ENCODE measurements around the gene MYO1G. TPM values are rescaled to one million over a fixed set of nuclear protein-coding genes. Genes with fewer than 3 reads are reported as not detected.
A peak's percentile ranks its signal among the peaks of the same experiment; 100 is the strongest.

Gene MYO1G
- total and polyA plus RNA-seq, 9 of the 15 experiments (the other 6 are each of a cell fraction or from before 2014, with no cell fraction given): 0.03 to 0.62 (median 0.13) TPM; not detected in 1

DNA sequence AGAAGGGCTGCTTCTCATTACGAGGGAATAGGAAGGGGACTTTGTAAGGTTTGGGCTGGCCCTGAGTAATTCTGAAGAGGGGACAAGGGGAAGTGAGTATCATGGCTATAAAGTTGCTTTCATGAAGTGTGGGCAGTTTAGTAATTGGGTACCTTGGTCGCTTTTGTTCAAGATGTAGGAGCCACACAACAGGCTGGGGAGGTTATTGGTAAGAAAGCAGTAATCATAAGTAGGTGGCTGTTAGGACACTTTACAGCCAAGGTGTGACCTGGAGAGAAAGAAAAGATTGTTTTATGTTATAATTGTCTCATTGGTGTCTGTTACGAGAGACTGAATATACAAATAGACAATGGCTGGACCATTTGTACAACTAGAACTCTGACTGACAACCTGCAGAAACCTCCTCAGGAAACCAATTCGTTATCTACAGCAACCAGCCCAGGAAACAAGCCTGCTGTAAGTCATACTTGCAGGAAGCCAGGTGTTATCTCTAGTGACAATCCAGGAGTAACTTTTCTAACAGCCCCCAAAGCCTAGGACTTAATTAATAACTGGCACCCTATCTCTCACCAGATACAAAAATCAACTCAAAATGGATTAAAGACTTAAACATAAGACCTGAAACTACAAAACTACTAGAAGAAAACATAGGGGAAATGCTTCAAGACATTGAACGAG is 16.2 kb upstream of the MYO1G start (continued):
- TF ChIP-seq, protein P1, sequence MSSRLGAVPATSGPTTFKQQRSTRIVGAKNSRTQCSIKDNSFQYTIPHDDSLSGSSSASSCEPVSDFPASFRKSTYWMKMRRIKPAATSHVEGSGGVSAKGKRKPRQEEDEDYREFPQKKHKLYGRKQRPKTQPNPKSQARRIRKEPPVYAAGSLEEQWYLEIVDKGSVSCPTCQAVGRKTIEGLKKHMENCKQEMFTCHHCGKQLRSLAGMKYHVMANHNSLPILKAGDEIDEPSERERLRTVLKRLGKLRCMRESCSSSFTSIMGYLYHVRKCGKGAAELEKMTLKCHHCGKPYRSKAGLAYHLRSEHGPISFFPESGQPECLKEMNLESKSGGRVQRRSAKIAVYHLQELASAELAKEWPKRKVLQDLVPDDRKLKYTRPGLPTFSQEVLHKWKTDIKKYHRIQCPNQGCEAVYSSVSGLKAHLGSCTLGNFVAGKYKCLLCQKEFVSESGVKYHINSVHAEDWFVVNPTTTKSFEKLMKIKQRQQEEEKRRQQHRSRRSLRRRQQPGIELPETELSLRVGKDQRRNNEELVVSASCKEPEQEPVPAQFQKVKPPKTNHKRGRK (tag; IDR thresholded peaks at IDR 0.05): no peak
- TF ChIP-seq FIP1L1 (IDR thresholded peaks at IDR 0.05; ENCODE audit: low read depth, low read length, poor library complexity, severe bottlenecking) (no peak), SREBF2 (CRISPR knock-in tag; IDR thresholded peaks at IDR 0.05) (no peak), NR2C1 (IDR thresholded peaks at IDR 0.05) (no peak), NR2C1 (tag; IDR thresholded peaks at IDR 0.05) (no peak), CCAR2 (IDR thresholded peaks at IDR 0.05; ENCODE audit: low read depth, low read length) (no peak), GABPB1 (CRISPR knock-in tag; IDR thresholded peaks at IDR 0.05) (no peak), HDAC6 (IDR thresholded peaks at IDR 0.05; ENCODE audit: low read depth, low read length) (no peak), MLLT1 (IDR thresholded peaks at IDR 0.05) (no peak), ZNF318 (IDR thresholded peaks at IDR 0.05; ENCODE audit: borderline replicate concordance in 1 of 2, low read depth in 1 of 2) (peak in 1 of 2 experiments; percentile 67; a peak in 1 of 4 replicates), CCNT2 (IDR thresholded peaks at IDR 0.05; ENCODE audit: borderline replicate concordance, extremely low read depth, insufficient read length, low read depth, low read length) (peak; percentile 99), PHB2 (IDR thresholded peaks at IDR 0.05; ENCODE audit: low read depth) (peak; percentile 88)
- TF ChIP-seq, protein P2, sequence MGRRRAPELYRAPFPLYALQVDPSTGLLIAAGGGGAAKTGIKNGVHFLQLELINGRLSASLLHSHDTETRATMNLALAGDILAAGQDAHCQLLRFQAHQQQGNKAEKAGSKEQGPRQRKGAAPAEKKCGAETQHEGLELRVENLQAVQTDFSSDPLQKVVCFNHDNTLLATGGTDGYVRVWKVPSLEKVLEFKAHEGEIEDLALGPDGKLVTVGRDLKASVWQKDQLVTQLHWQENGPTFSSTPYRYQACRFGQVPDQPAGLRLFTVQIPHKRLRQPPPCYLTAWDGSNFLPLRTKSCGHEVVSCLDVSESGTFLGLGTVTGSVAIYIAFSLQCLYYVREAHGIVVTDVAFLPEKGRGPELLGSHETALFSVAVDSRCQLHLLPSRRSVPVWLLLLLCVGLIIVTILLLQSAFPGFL (CRISPR knock-in tag; IDR thresholded peaks at IDR 0.05): no peak
